IPS-NIHi11 (cell line): Measurements from ENCODE around the gene PPP3CA.
"Not testable (repeated sequence)": the region's sequence is repeated elsewhere in the genome, so short reads cannot be mapped to it uniquely, and the experiment has no call there.

ENCODE experiments used
- DNase-seq: peaks from one replicate; pipeline ENCODE4 v3.0.0; 2012; ENCODE audit warnings: mixed read lengths, low spot score

PPP3CA gene

DNA sequence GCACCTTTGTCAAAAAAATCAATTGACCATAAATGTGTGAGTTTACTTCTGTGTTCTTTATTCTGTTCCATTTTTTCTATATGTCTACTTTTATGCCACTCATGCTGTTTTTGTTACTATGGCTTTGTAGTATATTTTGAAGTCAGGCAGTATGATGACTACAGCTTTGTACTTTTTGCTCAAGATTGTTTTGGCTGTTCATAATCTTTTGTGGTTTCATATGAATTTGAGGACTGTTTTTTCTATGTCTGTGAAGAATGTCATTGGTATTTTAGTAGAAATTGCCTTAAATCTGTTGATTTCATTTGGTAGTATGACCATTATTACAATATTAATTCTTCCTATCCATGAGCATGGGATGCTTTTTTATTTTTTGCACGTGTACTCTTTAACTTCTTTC lies 346.8 kb downstream of the PPP3CA start:
- DNase-seq, result no peak

DNA sequence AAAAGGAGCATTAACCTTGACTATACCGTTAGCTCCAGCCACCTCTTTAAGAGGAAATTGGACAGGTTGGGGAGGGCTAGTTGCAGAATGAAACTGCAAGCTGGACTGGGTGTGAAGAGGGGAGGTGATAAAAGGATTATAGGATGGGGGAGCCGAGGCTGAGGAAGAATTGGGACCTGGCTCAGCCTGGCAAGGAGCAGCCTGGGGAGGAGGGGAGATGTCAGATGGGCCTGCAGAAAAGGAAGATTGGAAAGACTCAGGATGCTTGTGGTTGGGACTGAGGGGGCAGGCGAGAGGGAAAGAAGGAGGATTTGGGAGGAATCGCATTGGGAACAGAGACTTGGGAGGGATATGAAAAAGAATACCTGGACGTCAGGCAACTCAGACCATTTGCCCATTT lies 351.7 kb downstream of the PPP3CA start:
- DNase-seq, result no peak

DNA sequence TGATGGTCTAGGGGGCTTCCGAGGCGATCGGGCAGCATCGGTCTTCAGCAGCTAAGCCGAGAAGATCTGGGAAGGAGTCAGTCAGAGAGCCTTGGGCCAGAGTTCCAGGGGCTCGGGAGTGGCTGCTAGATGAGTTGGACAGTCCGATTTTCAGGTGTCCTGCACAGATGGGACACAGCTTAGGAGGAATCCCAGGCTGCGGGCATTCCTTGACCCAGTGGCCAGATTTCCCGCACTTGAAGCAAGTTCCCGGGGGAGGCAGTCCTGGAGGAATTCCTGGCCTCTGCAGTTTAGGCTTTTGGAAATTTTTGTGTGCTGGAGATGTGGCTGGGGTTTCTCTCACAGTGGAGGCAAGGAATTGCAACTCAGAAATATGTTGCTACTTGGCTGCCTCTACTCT lies 352.3 kb downstream of the PPP3CA start:
- DNase-seq, result not testable (repeated sequence)

DNA sequence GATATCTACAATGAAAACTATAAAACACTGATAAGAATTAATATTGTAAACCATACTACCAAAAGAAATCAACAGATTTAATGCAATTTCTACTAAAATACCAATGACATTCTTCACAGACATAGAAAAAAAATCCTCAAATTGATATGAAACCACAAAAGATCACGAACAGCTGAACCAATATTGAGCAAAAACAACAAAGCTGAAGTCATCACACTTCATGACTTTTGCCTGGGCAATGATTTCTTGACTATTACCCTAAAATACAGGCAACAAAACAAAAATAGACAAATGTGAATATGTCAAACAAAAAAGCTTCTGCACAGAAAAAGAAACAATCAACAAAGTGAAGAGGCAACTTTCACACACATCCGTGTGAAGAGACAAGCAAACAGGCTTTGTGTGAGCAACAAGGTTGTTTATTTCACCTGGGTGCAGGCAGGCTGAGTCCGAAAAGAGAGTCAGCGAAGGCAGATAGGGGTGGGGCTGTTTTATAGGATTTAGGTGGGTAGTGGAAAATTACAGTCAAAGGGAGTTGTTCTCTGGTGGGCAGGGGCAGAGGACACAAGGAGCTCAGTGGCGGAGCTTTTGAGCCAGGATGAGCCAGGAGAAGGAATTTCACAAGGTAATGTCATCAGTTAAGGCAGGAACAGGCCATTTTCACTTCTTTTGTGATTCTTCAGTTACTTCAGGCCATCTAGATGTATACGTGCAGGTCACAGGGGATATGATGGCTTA lies 355.8 kb downstream of the PPP3CA start:
- not testable (repeated sequence) for DNase-seq

DNA sequence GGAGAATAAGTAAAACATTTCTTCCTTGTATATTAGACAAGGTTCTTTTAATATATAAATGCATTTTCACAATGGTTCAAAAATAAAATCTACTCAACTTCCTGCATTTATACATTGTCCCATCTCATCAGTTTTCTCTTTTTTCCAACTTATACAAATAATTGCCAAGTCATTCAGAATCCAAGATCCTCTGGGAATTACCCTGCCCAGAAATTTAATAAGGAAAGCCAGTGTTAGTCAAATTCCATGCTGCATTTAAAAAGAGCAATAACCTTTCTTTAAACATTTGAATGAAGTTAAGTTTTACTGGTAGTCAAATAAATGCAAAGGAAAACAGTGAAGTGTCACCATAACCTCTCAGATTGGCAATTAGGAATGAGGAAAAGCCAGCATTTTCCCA lies 357.9 kb downstream of the PPP3CA start:
- no peak for DNase-seq

DNA sequence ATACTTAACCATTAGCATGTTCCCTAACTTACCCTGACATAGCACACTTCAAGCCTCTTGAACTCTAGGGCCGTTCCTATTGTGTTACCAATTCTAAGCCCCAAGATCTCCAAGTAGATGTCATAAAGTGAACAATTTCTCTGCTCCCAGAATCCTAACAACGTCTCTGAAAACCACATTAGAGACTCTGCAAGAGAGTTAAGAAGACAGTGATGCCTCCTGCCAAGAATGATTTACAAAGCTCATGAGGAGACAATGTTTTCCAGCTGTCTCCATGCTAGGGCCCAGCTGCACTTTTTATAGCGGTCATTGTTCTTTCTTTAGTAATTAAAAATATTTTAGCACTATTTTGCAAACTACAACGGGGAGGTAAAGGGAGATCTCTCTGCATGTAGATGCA lies 358.4 kb downstream of the PPP3CA start:
- DNase-seq, result no peak

DNA sequence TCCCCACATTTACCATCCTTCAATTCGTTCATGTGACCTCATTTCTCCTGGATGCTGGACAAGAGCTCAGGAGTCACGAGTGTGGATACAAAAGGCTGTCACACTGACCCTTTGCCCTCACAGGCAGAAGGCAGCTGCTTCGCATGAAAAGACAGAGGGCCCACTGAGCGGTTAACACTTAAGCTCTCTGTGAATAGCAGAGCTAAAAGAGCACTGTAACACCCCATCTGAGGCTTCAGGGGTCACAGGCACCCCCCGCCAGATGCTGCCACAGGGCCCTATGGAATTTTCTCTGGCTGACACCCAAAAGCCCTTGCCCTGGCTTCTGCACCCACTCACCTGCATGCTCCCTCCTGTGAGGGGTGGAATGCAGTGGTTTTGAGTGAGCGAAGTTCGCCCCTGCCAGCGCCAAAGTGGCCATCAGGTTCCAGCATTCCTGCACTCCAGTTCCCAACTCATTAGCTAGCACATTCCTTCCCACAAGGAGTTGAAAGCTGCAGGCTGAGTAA lies 360.9 kb downstream of the PPP3CA start:
- peak; percentile 25 for DNase-seq

DNA sequence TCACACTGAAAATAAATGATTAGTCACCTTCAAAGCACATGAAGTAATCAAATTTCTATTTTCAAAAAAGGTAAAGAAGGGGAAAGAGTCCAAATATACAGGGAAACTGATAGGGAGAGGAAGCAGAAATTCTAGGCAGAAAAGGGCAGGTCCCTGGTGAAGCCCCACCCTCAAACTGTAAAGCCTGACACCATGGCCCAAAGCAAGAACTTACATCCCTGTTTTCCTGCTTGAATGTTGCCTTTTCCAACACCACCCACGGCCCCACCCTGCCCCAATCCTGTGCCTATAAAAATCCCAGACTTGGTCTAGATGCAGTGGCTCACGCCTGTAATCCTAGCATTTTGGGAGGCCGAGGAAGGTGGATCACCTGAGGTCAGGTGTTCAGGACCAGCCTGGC lies 361.8 kb downstream of the PPP3CA start:
- no peak for DNase-seq

DNA sequence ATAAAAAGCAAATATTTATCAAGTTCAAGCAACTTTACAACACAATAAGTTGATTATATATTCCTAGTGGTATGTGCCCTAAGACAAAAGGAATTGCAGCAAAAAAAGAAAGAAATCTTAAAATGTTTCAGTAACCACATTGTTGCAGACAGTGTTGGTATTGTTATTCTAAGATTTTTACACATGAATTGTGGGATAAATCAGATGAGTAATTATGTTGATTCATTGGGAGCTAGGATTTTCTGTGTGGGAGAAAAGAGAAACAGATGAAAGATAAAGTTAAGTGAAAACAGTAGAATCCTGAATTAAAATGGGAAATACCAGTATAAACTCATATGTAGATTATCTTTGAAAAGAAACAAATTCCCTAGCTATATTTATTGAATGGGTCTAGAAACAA lies 362.4 kb downstream of the PPP3CA start:
- no peak for DNase-seq

DNA sequence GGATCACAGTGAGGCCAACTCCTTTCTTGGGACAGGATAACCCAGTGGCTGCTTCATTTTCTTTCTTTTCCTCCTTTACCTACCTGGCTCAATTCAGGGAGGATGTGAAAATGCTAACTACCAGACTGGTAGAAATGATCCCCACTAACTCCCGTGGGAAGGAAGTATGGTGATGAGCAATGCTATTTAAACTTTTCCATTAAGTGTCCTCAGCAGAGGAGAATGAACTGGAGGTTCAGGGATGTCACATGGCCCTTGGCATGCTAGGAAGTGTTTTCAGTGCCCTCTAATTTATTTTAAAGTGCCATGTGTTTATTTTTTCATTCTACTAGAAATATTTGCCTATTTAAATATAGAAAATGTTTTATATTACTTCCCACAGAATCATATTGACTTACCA lies 363.9 kb downstream of the PPP3CA start:
- no peak for DNase-seq

DNA sequence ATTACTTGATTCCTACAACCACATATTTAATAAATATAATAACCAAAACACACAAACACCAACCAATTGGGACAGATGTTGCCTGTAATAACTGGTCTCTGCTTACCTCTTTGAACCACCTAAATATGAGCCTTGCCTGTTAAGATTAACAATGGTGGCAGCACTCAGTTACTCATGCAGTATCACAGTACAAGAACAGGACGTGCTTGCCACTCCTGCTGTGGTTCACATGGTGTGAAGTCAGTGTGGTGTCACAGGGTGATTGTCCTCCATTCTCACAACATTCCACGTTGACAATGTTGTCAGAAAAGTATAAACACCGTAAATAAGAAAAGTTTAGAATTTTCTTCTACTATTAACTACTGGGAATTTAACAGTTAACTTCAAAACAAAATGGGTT lies 365.0 kb downstream of the PPP3CA start:
- DNase-seq, result no peak

DNA sequence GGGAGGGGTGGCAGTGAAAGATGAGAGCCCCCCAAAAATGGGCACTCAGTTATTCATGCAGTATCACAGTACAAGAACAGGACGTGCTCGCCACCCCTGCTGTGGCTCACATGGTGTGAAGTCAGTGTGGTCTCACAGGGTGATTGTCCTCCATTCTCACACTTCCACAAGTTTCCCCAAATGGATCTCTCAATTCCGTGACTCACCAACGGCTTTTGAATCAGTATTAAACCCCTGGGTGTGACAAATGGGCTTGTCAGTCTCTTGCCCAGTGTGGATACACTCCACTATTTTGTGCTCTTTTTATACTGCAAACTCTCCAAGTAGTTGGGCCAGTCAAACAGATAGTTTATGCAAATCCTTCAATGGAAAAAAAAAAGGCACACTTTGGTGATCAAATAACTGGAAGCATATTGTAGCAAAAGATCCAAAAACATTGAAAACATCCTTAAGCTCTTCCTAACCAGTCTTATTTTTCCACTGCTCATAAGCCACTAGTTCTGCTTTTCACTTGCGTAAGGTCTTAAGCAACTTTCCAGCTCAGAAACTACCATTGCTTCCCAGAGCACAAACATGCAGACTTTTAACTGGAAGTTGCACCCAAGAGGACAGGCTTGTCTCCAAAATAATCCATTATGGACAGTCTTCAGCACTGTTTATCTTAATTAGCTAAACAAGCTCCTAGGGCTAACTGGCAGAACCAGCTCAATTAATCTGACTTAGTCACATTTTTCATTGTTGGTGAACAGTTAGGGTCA lies 365.7 kb downstream of the PPP3CA start:
- DNase-seq, result no peak

DNA sequence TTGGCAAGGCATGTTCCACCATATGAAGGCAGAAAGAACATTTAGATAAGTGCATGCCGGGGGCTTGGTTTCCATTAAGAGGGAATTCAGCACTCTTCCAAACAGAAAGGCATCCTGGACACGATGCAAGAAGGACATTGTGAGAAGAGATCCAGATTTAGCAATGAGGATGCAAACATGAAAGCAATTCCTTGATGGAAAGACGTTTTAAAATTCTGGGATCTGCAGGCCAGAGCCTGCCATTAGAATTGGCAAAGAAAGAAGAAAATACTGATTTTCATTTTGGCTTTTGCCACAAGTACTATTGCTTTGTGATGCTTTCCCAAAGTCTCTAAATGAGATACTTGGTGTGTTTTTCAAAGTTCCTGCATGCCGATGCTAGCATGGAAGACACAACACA lies 367.6 kb downstream of the PPP3CA start:
- no peak for DNase-seq

DNA sequence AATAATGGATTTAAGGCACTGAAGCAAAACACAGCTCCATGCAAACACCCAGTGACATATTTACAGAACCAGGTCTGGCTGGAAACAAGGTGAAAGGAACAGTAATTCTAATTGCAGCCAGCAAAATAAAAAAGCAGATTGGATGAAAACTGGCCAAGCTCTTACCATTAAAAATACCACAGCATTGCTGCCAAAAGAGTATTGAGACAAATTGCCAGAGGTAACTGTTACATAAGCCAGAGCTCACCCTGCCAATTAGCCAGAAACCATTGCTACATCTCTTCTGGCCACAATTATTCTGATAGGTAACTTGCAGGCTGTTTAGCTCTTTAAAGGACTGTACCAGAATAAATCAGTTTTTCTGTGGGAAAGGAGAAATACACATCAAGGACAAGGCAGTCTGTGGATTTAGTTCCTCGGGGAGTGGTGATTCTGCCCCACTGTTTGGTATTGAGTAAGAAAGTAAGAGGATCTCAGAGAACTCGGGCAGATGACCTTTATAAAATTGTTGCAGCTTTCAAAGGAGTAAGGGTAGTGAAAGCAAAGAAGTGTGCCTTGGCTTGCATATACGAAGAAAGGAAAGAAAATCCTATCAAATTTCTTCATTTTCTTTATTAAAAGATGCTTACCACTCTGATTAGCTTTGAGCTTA lies 369.5 kb downstream of the PPP3CA start:
- no peak for DNase-seq

DNA sequence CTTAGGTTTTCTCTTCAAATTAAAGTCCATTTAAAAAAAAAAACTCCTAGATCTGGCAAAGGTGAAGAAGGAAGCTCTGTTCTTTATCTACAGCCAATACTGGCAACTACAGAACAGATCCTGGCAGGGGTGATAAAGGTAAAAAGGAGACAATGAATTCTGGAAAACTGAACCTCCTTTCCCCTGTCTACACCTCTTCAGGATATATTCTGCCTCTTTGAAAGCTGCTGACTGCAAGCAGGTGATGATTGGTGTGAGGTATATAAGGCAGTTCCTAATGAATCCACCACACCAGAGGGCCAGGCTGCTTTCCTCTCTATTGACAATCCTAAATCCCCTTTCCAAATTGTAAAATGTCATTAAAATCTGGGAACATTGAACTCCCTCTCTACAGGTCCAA lies 370.1 kb downstream of the PPP3CA start:
- no peak for DNase-seq
